Measurements from ENCODE around the gene BEX3. TPM values are rescaled to one million over a fixed set of nuclear protein-coding genes. Genes with fewer than 3 reads are reported as not detected.

Gene BEX3
- total RNA-seq, 1 donor from 2014 or later: 102 TPM

DNA sequence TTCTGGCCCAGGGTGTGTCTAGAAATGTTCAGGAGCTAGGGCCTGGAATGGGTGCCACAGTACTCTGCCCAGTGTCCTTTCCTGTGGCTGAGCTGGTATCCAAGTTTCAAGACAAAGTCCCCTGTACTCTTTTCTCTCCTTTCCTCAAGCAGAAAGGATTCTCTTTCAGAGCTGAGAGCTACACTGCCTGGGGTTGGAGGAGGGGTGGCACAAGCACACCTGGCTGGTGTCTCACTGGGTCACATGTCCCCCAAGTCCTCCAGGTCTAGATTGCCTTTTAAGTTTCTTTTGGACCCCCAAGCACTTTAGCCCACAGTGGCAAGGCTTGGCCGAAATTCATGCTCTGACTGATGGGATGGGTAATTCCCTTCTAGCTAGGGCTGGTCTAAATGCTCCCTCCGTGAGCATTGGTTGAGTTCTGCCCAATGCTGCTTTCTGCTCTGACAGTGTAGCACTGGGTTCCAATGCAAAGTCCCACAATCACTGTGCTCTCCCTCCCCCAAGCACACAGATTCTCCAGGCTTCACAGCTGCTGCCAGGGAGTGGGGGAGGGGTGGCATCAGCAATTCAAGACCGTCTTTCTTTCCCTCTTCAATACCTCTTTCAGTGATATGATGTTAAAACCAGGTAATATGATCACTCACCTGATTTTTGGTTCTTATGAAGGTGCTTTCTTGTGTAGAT is 47.8 kb downstream of the BEX3 start:
- no peak for DNase-seq (ENCODE audit: low spot score)

Other genes starting within 250 kb of the BEX3 start
- gene BEX4, start 161.4 kb upstream of the BEX3 start, total RNA-seq (ENCODE audit: insufficient read depth, low replicate concordance): 24.6 TPM
- gene TCEAL8, start 121.4 kb upstream of the BEX3 start, total RNA-seq (ENCODE audit: insufficient read depth, low replicate concordance): 160 TPM
- gene TCEAL5, start 99.8 kb upstream of the BEX3 start, total RNA-seq (ENCODE audit: insufficient read depth, low replicate concordance): not detected
- gene BEX2, start 65.5 kb upstream of the BEX3 start, total RNA-seq (ENCODE audit: insufficient read depth, low replicate concordance): 14.7 TPM
- gene TCEAL7, start 46.3 kb upstream of the BEX3 start, total RNA-seq (ENCODE audit: insufficient read depth, low replicate concordance): 11.3 TPM
- 104 TPM for gene TCEAL9, start 20.0 kb upstream of the BEX3 start, total RNA-seq (ENCODE audit: insufficient read depth, low replicate concordance)
- 11.3 TPM for gene RAB40A, start 143.0 kb downstream of the BEX3 start, total RNA-seq (ENCODE audit: insufficient read depth, low replicate concordance)
- gene TCEAL4, start 209.0 kb downstream of the BEX3 start, total RNA-seq (ENCODE audit: insufficient read depth, low replicate concordance): 134 TPM
- gene TCEAL3, start 231.4 kb downstream of the BEX3 start, total RNA-seq (ENCODE audit: insufficient read depth, low replicate concordance): 61.4 TPM